Type B pancreatic cell (in vitro differentiated cells): ENCODE data around the gene NTM. TPM values are rescaled to one million over a fixed set of nuclear protein-coding genes. Genes with fewer than 3 reads are reported as not detected.

Experiments
- DNase-seq: peaks from one replicate; pipeline ENCODE4 v3.0.0; 2021; ENCODE audit warnings: mixed read lengths; ENCODE audit not compliant: unreplicated experiment; ENCODE audit errors: extremely low spot score
- H3K27ac Mint-ChIP-seq: 2 replicates; pipeline ENCODE4 v1.8.0; 2021; ENCODE audit warnings: mild to moderate bottlenecking, mixed read lengths
- H3K27me3 Mint-ChIP-seq: 2 replicates; pipeline ENCODE4 v1.8.0; 2021; ENCODE audit warnings: mixed read lengths
- H3K36me3 Mint-ChIP-seq: 2 replicates; pipeline ENCODE4 v1.8.0; 2021; ENCODE audit warnings: mixed read lengths
- H3K4me1 Mint-ChIP-seq: one replicate; pipeline ENCODE4 v1.8.0; 2021; ENCODE audit warnings: mixed read lengths; ENCODE audit not compliant: unreplicated experiment
- H3K4me3 Mint-ChIP-seq: 2 replicates; pipeline ENCODE4 v1.8.0; 2021; ENCODE audit warnings: mild to moderate bottlenecking, mixed read lengths
- H3K9me3 Mint-ChIP-seq: 2 replicates; pipeline ENCODE4 v1.8.0; 2021; ENCODE audit warnings: mixed read lengths
- CTCF ChIP-seq: fragments of 200-600 bp; sonication (generic); conservative IDR thresholded peaks from 2 replicates; pipeline ENCODE4 v1.5.0; 2021; ENCODE audit warnings: antibody characterized with exemption, mild to moderate bottlenecking
- total RNA-seq: library from RNA; stranded (reverse); gene quantifications from 2 replicates; pipeline ENCODE4 v1.2.1, GENCODE V29; 2021; ENCODE audit warnings: low replicate concordance

NTM gene
- total RNA-seq, 1 donor from 2014 or later: 19.2 TPM

- Mint-ChIP-seq H3K9me3 (no peaks in the 10 kb centered on the region), H3K36me3 (no peaks in the 10 kb centered on the region), H3K27me3 (peaks cover 41% of the 10 kb centered on the region), H3K27ac (no peak overlapping the region), H3K4me3 (no peak overlapping the region), H3K4me1 (peaks cover 40% of the 10 kb centered on the region)
- DNase-seq: no peak
- TF ChIP-seq CTCF: no peak
Observed at GRCh38 chr11:131665344-131665968, 295.0 kb downstream of the NTM start.

GRCh38 chr11:131666006-131666405 is 295.6 kb downstream of the NTM start:
- Mint-ChIP-seq H3K4me3 (no peak overlapping the region), H3K9me3 (no peaks in the 10 kb centered on the region), H3K27ac (no peak overlapping the region), H3K4me1 (peaks cover 35% of the 10 kb centered on the region), H3K27me3 (peaks cover 38% of the 10 kb centered on the region), H3K36me3 (no peaks in the 10 kb centered on the region)
- DNase-seq: no peak
- TF ChIP-seq CTCF: no peak

GRCh38 chr11:131666617-131667016 is 296.2 kb downstream of the NTM start:
- no peak for TF ChIP-seq CTCF
- Mint-ChIP-seq H3K4me1 (peaks cover 29% of the 10 kb centered on the region), H3K9me3 (no peaks in the 10 kb centered on the region), H3K27me3 (peaks cover 34% of the 10 kb centered on the region), H3K27ac (no peak overlapping the region), H3K36me3 (no peaks in the 10 kb centered on the region), H3K4me3 (no peak overlapping the region)
- no peak for DNase-seq

GRCh38 chr11:131667566-131667965 is 297.2 kb downstream of the NTM start:
- no peak for TF ChIP-seq CTCF
- Mint-ChIP-seq H3K4me1 (peaks cover 22% of the 10 kb centered on the region), H3K4me3 (no peak overlapping the region), H3K27ac (no peak overlapping the region), H3K9me3 (no peaks in the 10 kb centered on the region), H3K36me3 (no peaks in the 10 kb centered on the region), H3K27me3 (peaks cover 32% of the 10 kb centered on the region)
- no peak for DNase-seq

GRCh38 chr11:131668500-131669400 is 298.3 kb downstream of the NTM start:
- Mint-ChIP-seq H3K27me3 (peaks cover 30% of the 10 kb centered on the region), H3K27ac (no peak overlapping the region), H3K36me3 (no peaks in the 10 kb centered on the region), H3K4me1 (peaks cover 14% of the 10 kb centered on the region), H3K9me3 (no peaks in the 10 kb centered on the region), H3K4me3 (no peak overlapping the region)
- DNase-seq: no peak
- TF ChIP-seq CTCF: peak; percentile 87
